GM12873 (cell line): ENCODE data around the gene FTO.

ENCODE experiments used
- TF ChIP-seq, protein P1 (sequence below): IDR thresholded peaks from 2 replicates; pipeline ENCODE4 v1.5.1; 2012; ENCODE audit warnings: low read depth, mild to moderate bottlenecking, moderate library complexity, low read length, control low read depth; ENCODE audit not compliant: insufficient read depth; ENCODE audit errors: missing control alignments

Gene FTO

DNA sequence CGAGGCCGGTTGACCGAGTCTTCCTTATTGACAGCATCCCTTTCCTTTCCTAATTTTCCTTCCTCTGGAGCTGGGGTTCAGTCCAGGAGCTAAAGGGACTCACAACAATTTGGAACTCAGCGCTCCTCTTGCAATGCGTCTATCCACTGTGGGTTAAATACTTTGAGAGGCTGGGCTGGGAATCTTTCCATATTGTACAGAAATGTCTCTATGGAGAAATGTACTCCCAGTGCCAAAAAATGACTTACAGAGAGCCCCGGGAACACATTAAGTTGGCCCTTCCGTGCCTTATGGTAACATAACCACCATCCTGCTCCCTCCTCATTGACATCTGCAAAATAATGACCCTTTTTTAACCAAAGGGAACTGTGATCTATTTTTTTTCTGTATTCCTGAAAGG is 192.8 kb downstream of the FTO start:
- TF ChIP-seq, protein P1, sequence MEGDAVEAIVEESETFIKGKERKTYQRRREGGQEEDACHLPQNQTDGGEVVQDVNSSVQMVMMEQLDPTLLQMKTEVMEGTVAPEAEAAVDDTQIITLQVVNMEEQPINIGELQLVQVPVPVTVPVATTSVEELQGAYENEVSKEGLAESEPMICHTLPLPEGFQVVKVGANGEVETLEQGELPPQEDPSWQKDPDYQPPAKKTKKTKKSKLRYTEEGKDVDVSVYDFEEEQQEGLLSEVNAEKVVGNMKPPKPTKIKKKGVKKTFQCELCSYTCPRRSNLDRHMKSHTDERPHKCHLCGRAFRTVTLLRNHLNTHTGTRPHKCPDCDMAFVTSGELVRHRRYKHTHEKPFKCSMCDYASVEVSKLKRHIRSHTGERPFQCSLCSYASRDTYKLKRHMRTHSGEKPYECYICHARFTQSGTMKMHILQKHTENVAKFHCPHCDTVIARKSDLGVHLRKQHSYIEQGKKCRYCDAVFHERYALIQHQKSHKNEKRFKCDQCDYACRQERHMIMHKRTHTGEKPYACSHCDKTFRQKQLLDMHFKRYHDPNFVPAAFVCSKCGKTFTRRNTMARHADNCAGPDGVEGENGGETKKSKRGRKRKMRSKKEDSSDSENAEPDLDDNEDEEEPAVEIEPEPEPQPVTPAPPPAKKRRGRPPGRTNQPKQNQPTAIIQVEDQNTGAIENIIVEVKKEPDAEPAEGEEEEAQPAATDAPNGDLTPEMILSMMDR = no peak

DNA sequence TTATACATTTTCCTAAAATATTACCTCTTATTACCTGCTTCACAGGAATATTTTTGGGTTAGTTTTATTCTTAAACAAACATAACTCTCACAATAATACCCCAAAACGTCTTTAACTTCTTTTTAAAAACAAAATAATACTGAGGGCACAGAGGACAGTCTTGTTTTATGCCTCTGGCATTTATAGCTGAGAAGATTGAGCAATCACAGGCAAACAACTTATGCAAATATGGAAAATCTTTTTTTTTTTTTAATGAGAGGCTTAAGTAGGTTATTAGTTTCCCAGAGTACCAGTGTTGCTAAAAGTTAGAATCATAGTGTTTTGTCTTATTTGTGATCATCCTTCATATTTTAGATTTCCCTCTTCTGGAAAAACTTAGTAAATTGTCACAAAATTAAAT is 195.0 kb downstream of the FTO start:
- TF ChIP-seq, protein P1 = no peak

DNA sequence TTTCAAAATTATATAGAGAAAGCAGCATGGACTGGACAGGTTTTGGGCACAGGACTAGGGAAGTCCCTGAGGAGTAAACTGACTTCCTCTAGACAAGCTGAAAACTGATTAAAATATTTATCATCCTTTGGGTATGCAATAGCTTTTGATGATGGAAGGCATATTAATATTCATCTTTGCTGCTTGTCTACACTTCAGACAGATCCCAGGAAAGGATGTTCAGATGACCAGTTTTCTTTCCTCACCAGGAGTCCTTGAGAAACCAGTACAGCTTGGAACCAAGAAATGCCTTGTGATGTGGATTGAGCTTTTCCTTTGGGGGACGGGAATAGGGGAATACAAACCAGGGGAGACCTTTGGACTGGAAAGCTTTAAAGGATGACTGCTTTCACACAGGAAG is 195.5 kb downstream of the FTO start:
- TF ChIP-seq, protein P1 = no peak

DNA sequence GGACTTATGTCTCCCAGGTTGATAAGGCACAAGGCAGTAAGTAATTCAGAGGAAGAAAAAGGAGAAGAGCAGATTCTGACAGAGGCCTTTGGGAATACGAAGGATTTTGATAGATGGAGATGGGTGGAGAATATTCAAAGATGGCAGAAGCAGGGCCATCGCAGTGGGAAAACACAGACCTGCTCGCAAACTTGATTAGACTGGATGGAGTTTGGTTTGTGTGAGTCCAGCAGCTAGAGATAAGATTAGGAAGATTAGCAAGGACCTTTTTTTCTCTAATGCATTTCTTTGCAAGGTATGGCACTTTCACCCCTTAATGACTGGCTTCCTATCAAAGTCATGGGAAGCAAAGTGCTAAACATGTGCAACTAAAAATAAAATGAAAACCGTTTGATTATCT is 196.7 kb downstream of the FTO start:
- TF ChIP-seq, protein P1 = no peak

- TF ChIP-seq, protein P1 = no peak
These were observed 197.5 kb downstream of the FTO start for GRCh38 chr16:53901408-53901807.

DNA sequence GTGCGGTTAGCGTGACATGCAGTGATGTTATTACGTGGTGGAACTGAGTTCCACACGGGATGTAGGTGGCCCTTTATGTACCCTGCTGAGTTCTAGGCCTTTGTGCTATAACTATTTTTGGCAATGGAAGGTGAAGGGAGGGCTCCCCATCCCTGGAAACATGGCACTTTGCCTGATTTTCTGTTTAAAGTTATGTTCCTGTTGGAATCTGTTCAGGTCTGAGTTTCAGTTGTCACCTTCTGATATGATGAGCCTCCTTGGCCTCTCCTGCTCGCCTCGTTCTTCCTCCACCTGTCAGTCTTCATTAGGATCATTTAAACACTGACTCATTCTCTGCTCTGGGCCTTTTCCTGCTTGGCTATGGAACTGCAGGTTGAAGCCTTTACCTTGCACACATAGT is 200.6 kb downstream of the FTO start:
- TF ChIP-seq, protein P1 = no peak

- TF ChIP-seq, protein P1 = no peak
These were observed 201.1 kb downstream of the FTO start for GRCh38 chr16:53905028-53905427.
